SU-DHL-6 (cell line): Measurements from ENCODE around the gene SF3B3.

Experiments
- CTCF ChIP-seq: fragments of 200-600 bp; sonication (generic); IDR thresholded peaks from one replicate; pipeline ENCODE4 v1.5.1; 2017; ENCODE audit warnings: antibody characterized with exemption, mild to moderate bottlenecking, low read length, moderate library complexity; ENCODE audit not compliant: insufficient read depth, poor library complexity, severe bottlenecking
- EZH2phosphoT487 ChIP-seq: fragments of 200-600 bp; sonication (generic), shearing (Covaris generic); conservative IDR thresholded peaks from 2 replicates; pipeline ENCODE4 v1.6.1; 2018; ENCODE audit warnings: mild to moderate bottlenecking, antibody characterized with exemption, low read length, moderate library complexity, mixed read lengths

- TF ChIP-seq CTCF (no peak), EZH2phosphoT487 (no peak)
These were observed 3.8 kb downstream of the SF3B3 start for GRCh38 chr16:70527315-70527996.
